HG02759 (cell line): Measurements from ENCODE around the gene KCTD11.

ENCODE experiments used
- ATAC-seq: cut with Tn5 transposase; IDR thresholded peaks from one replicate; pipeline ENCODE4 v1.9.1; 2021; ENCODE audit warnings: mild to moderate bottlenecking, moderate library complexity; ENCODE audit not compliant: unreplicated experiment

KCTD11 gene

DNA sequence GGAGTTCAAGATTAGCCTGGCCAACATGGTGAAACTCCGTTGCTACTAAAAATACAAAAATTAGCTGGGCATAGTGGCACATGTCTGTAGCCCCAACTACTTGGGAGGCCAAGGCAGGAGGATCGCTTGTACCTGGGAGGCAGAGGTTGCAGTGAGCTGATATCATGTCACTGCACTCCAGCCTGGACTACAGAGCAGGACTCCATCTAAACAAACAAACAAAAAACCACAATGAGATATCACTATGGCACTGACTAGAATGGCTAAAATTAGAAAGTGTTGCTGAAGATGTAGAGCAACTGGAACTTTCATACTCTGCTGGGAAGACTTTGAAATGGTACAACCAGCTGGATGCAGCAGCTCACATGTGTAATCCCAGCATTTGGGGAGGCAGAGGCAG, 22.4 kb downstream of the KCTD11 start:
- ATAC-seq: no peak

DNA sequence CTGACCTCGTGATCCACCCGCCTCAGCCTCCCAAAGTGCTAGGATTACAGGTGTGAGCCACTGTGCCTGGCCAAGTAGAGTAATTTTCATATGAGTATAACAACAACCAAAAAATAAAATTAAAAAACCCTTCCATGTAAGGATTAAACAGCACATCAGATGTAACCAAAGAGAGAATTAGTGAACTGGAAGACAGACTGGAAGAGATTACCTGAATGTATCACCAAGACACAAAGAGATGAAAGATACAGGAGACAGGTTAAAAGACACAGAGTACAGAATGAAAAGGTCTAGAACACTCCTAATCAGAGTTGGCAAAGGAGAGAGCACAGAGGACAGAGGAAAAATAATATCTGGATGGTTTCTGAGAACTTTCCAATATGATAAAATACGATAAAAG, 27.2 kb downstream of the KCTD11 start:
- no peak for ATAC-seq

DNA sequence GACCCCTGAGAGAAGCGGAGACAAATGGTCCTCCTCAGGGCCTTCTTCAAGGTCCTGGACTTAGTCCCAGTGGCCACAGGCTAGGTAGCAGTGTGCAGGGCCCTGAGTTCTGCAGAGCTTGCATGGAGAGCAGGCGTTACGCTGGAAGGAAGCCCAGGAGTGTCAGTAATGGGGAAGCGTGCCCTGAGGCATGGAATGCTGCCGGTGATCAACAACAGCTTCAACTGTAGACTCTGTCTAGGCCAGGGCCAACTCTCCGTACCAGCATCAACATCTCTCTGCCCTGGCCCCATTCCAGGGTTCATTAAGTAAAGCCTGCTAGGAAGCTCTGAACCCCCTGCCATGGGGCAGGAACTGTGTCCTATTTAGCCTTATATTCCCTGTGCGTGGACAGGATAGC, 28.4 kb downstream of the KCTD11 start:
- ATAC-seq: no peak

DNA sequence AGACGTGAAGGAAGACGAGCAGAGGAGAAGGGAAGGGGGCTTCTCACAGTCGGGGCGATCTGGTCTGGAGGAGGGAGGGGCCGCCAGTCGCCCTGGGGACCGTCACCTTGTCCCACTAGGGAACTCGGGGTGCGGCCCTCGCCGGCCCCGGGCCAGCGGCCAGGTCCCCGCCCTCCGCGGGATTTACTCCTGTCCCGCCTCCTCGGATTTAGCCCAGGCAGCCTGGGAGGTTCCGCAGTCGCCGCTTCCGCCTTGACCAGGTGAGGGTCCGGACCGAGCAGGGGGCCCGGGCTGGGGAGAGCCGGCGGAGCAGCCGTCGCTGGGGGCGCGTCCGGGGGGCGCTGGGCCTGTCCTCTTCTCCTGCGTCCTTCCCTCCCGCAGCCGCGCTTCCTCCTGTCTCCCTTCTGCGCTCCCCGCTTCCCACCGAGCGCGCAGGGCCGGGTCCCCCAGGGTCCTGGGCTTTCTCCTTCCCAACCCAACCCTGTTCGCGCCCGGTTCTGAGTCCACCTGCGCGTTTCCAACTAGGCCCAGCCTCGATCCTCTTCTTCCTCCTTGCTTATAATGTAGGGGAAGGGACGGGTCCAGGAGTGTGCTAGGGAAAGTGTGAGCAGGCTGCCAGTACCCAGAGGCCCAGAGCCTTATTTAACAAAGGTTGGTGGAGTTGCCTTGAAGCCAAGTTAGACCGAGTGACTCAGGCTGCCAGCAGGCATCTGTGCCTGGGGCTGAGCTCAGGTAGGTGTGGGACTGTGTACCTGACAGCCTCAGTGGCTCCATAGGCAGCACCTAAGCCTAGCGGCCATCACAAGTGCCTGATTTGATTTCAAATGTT, 29.1 kb downstream of the KCTD11 start, which contains the start of gene TNK1:
TNK1 (plus strand) TSS at position 235 of the 829 bp plus-strand sequence. CDS start 1,838 bp downstream, outside the sequence.
- no peak for ATAC-seq

GRCh38 chr17:7382901-7383300, 30.9 kb downstream of the KCTD11 start:
- ATAC-seq: no peak

- ATAC-seq: no peak
Observed at GRCh38 chr17:7383371-7383741, 31.4 kb downstream of the KCTD11 start.

GRCh38 chr17:7383742-7384488, 32.0 kb downstream of the KCTD11 start:
- peak; percentile 84 for ATAC-seq

GRCh38 chr17:7384489-7385081, 32.6 kb downstream of the KCTD11 start:
- ATAC-seq: no peak

- ATAC-seq: no peak
Observed at GRCh38 chr17:7388856-7389255, 36.9 kb downstream of the KCTD11 start.

GRCh38 chr17:7389924-7390910, 38.3 kb downstream of the KCTD11 start:
- no peak for ATAC-seq

DNA sequence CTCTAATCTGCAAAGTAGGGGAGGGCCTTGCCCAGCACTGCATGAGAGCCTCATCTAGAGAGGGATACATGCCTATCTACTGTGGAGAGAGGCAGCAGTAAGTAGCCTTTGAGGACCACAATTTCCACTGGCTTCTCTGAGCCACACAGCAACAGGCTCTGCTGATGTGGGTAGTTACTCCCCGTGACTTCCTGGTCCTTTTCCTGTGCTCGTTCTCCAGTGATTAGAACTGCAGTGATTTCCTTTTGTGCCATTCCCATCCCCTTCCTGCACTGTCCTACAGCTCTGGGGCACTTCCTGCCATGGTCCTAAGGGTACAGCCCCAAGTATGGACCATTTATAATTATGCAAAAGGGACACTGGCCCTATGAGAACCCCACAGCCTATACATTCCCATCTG, 39.3 kb downstream of the KCTD11 start:
- ATAC-seq: no peak

- no peak for ATAC-seq
Observed at GRCh38 chr17:7392696-7393612, 41.0 kb downstream of the KCTD11 start.

DNA sequence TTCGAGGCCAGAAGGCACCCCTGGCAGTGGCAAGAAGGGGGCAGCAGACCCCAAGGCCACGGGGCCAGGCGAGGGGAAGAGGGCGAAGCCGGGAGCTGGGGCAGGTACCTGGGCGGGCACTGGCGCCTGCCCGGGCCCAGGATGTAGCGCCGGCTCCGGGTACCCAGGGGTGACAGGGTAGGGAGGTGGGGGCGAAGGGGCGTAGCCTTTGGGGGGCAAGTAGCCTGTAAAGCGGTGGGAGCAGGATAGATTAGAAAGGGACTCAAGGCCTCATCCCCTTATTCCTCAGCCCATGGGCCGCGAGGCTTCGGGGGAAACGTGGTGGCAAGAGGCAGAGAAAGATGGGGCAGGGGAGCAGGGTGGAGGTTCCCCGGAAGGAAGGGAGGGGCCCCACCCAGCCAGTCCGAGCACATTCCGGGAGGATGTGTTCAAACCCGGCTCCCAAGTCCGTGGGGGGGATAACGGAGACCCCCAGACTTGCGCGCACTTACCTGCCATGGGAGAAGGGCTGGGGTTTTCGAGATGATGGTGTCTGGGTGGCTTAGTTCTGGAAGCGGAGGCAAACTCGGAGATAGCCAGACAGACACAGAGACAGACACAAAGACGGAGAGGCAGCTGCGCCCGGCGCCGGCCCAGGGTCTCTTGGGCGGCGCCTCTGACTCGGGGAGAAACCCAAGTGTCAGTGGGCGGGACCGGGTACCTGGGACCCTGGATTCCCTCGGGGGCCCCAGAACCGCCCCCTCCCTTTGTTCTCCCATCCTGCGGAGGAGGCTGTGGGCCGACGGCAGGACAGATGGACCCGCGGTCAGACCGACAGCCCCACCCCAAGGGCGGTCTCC, 41.9 kb downstream of the KCTD11 start:
- peak; percentile 49 for ATAC-seq

DNA sequence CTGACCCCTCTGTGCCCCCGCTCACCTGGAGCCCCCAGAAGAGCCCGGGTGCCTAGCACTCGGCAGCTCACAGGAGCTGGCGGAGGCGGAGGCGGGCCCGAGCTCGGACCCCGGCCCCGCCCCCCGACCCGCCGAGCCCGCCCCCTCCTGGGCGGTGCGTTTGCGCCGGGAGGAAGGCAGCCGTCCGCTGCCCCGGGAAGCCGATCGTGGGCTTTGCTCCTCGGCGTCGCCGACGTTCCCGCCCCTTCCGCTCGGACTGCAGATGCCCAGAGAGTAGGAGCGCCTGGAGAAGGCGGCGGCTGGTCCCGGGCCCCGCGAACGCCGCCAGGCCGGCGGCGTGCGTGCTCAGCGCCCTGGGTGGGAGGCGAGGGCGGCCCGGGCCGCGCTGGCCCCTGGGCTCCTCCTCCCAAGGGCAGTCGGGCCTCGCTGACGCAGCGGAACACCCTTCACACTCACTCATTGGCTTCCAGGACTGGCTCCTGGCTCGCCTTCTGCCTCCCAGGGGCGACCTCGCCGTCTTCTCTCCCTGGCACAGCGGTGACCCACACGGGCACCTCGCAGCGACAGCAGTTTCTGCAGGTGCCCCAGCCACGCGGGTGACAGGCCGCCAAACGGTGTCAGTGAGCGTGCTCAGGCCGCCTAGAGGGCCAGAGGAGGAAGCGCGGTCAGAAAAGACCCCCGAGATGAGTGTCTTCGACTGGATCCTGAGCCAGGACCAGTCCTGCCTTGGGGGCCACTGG, 42.7 kb downstream of the KCTD11 start, which contains the start of gene PLSCR3:
PLSCR3 (minus strand) TSS at position 74 of the 740 bp plus-strand sequence. CDS start 415 bp downstream, outside the sequence.
- peak; percentile 82 for ATAC-seq

- ATAC-seq: no peak
Observed at GRCh38 chr17:7396147-7396546, 44.2 kb downstream of the KCTD11 start.

- ATAC-seq: no peak
Observed at GRCh38 chr17:7398612-7399011, 46.6 kb downstream of the KCTD11 start.

DNA sequence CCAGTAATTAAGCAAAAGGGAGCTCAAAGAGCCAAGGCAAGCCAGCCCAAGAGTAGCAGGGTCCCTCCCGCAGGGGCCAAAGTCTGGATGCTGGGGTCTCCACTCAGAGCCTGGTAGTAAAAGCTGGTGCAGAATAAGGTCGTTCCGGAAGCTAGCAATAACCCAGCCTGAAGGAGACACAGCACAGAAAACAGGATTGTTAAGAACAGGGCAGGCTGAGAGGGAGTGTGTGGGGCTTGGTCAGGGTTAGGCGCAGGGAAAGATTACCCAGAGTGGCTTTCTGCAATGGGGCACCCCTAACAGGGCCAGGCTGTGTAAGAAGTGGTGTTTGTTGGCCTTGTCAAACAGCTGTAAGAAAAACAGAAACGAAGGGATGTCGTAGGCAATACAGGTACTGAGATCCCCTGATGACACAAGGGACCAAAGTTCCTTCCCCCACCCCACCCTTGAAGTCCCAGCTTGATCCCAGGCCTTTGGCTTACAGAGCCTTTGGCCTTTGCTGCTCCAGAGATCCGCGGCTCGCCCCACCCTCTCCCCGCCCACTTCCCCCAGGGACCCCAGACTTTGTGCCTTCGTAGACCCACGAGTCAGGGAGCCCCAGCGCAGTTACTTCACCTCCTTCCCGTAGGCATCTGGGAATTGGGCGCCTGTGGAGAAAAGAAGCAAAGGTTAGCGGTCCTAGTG, 51.2 kb downstream of the KCTD11 start:
- ATAC-seq: no peak

GRCh38 chr17:7403727-7403976, 51.7 kb downstream of the KCTD11 start:
- no peak for ATAC-seq
